SK-N-SH (cell line): ENCODE measurements around the gene METTL1.

Experiments used
- EP300 ChIP-seq, 2 experiments: IDR thresholded peaks; 2 replicates each; pipeline versions ENCODE4 v1.4.0 to v1.6.1; 2012; ENCODE audit warnings: borderline replicate concordance in 1 of 2, low read depth in 1 of 2, low read length in 1 of 2
- GATA2 ChIP-seq: sonication (generic); formaldehyde crosslinking; IDR thresholded peaks from 2 replicates; pipeline ENCODE4 v1.5.0; 2020; ENCODE audit warnings: mild to moderate bottlenecking, missing genetic modification reagents
- JUND ChIP-seq: IDR thresholded peaks from 2 replicates; pipeline ENCODE4 v1.4.0; 2012
- POLR2AphosphoS5 ChIP-seq: IDR thresholded peaks from 2 replicates; pipeline ENCODE4 v1.6.1; 2012; ENCODE audit warnings: low read depth, low read length
- RFX5 ChIP-seq: IDR thresholded peaks from 2 replicates; pipeline ENCODE4 v1.6.1; 2012; ENCODE audit warnings: mild to moderate bottlenecking, improper control_type of control experiment, low read length
- SIN3A ChIP-seq: IDR thresholded peaks from 2 replicates; pipeline ENCODE4 v1.6.1; 2012; ENCODE audit warnings: low read depth, mild to moderate bottlenecking, low read length, moderate library complexity, borderline replicate concordance
- TF ChIP-seq, protein P1 (sequence below): IDR thresholded peaks from 2 replicates; pipeline ENCODE4; 2012
- TF ChIP-seq, protein P2 (sequence below): fragments of 200-600 bp; sonication (generic); IDR thresholded peaks from 2 replicates; pipeline ENCODE4 v1.6.1; 2017; ENCODE audit warnings: antibody characterized with exemption, mild to moderate bottlenecking, moderate library complexity
- TF ChIP-seq, protein P3 (sequence below): IDR thresholded peaks from 2 replicates; pipeline ENCODE4 v1.4.0; 2012; ENCODE audit warnings: low read depth, borderline replicate concordance
- TF ChIP-seq, protein P4 (sequence below): IDR thresholded peaks from 2 replicates; pipeline ENCODE4 v1.6.1; 2012; ENCODE audit warnings: mild to moderate bottlenecking, low read depth, low read length, moderate library complexity
- TF ChIP-seq, protein P5 (sequence below): IDR thresholded peaks from 2 replicates; pipeline ENCODE4 v1.4.0; 2012; ENCODE audit warnings: low read depth, borderline replicate concordance

DNA sequence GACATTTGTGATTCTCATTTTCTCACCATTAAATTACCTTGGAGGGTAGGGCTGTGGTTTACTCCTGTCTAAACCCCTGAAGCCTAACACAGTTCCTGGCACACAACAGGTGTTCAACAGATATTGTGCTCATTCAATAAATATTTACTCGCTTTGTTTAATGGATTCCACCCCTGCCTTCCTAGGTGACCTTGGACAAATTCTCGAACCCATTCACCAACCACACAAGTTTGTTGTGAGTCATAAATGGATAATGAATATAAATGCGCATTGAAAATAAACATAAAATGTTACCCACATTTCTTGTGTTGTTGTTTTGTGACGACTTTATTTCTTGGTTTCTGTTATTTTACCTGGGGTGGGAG, 10.3 kb upstream of the METTL1 start:
- TF ChIP-seq, protein P1, sequence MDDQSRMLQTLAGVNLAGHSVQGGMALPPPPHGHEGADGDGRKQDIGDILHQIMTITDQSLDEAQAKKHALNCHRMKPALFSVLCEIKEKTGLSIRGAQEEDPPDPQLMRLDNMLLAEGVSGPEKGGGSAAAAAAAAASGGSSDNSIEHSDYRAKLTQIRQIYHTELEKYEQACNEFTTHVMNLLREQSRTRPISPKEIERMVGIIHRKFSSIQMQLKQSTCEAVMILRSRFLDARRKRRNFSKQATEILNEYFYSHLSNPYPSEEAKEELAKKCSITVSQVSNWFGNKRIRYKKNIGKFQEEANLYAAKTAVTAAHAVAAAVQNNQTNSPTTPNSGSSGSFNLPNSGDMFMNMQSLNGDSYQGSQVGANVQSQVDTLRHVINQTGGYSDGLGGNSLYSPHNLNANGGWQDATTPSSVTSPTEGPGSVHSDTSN = no peak
- TF ChIP-seq, protein P2, sequence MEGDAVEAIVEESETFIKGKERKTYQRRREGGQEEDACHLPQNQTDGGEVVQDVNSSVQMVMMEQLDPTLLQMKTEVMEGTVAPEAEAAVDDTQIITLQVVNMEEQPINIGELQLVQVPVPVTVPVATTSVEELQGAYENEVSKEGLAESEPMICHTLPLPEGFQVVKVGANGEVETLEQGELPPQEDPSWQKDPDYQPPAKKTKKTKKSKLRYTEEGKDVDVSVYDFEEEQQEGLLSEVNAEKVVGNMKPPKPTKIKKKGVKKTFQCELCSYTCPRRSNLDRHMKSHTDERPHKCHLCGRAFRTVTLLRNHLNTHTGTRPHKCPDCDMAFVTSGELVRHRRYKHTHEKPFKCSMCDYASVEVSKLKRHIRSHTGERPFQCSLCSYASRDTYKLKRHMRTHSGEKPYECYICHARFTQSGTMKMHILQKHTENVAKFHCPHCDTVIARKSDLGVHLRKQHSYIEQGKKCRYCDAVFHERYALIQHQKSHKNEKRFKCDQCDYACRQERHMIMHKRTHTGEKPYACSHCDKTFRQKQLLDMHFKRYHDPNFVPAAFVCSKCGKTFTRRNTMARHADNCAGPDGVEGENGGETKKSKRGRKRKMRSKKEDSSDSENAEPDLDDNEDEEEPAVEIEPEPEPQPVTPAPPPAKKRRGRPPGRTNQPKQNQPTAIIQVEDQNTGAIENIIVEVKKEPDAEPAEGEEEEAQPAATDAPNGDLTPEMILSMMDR = no peak
- TF ChIP-seq POLR2AphosphoS5 (no peak), EP300 (IDR thresholded peaks at IDR 0.05; ENCODE audit: borderline replicate concordance in 1 of 2, low read depth in 1 of 2, low read length in 1 of 2) (no peak), SIN3A (no peak), JUND (no peak), GATA2 (no peak), RFX5 (no peak)
- TF ChIP-seq, protein P3, sequence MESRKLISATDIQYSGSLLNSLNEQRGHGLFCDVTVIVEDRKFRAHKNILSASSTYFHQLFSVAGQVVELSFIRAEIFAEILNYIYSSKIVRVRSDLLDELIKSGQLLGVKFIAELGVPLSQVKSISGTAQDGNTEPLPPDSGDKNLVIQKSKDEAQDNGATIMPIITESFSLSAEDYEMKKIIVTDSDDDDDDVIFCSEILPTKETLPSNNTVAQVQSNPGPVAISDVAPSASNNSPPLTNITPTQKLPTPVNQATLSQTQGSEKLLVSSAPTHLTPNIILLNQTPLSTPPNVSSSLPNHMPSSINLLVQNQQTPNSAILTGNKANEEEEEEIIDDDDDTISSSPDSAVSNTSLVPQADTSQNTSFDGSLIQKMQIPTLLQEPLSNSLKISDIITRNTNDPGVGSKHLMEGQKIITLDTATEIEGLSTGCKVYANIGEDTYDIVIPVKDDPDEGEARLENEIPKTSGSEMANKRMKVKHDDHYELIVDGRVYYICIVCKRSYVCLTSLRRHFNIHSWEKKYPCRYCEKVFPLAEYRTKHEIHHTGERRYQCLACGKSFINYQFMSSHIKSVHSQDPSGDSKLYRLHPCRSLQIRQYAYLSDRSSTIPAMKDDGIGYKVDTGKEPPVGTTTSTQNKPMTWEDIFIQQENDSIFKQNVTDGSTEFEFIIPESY = no peak
- TF ChIP-seq, protein P4, sequence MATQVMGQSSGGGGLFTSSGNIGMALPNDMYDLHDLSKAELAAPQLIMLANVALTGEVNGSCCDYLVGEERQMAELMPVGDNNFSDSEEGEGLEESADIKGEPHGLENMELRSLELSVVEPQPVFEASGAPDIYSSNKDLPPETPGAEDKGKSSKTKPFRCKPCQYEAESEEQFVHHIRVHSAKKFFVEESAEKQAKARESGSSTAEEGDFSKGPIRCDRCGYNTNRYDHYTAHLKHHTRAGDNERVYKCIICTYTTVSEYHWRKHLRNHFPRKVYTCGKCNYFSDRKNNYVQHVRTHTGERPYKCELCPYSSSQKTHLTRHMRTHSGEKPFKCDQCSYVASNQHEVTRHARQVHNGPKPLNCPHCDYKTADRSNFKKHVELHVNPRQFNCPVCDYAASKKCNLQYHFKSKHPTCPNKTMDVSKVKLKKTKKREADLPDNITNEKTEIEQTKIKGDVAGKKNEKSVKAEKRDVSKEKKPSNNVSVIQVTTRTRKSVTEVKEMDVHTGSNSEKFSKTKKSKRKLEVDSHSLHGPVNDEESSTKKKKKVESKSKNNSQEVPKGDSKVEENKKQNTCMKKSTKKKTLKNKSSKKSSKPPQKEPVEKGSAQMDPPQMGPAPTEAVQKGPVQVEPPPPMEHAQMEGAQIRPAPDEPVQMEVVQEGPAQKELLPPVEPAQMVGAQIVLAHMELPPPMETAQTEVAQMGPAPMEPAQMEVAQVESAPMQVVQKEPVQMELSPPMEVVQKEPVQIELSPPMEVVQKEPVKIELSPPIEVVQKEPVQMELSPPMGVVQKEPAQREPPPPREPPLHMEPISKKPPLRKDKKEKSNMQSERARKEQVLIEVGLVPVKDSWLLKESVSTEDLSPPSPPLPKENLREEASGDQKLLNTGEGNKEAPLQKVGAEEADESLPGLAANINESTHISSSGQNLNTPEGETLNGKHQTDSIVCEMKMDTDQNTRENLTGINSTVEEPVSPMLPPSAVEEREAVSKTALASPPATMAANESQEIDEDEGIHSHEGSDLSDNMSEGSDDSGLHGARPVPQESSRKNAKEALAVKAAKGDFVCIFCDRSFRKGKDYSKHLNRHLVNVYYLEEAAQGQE = no peak
- TF ChIP-seq, protein P5, sequence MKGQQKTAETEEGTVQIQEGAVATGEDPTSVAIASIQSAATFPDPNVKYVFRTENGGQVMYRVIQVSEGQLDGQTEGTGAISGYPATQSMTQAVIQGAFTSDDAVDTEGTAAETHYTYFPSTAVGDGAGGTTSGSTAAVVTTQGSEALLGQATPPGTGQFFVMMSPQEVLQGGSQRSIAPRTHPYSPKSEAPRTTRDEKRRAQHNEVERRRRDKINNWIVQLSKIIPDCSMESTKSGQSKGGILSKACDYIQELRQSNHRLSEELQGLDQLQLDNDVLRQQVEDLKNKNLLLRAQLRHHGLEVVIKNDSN = no peak
